Loucy (cell line): ENCODE data around the gene CCDC6.

ENCODE experiments used
- H2AFZ ChIP-seq: fragments of 200-600 bp; sonication (generic); 2 replicates; pipeline ENCODE4 v1.6.0; 2016; ENCODE audit warnings: antibody characterized with exemption, mild to moderate bottlenecking, low read length, moderate library complexity
- H3F3A ChIP-seq: fragments of 200-600 bp; 2 replicates; pipeline ENCODE4 v1.6.0; 2016; ENCODE audit warnings: antibody characterized with exemption, low read depth, mild to moderate bottlenecking
- H3K27me3 ChIP-seq: fragments of 200-600 bp; sonication (generic); 2 replicates; pipeline ENCODE4 v1.6.1; 2014; ENCODE audit warnings: low read length, mild to moderate bottlenecking; ENCODE audit not compliant: insufficient read depth, poor library complexity, severe bottlenecking
- H3K36me3 ChIP-seq: fragments of 200-600 bp; sonication (generic); 2 replicates; pipeline ENCODE4 v1.6.1; 2016; ENCODE audit warnings: low read length; ENCODE audit not compliant: insufficient read depth
- H3K4me1 ChIP-seq: fragments of 200-600 bp; sonication (generic); 2 replicates; pipeline ENCODE4 v1.5.1; 2014; ENCODE audit warnings: low read length, mild to moderate bottlenecking; ENCODE audit not compliant: insufficient read depth, poor library complexity, severe bottlenecking
- H3K4me2 ChIP-seq: fragments of 200-600 bp; sonication (generic); 2 replicates; pipeline ENCODE4 v1.6.0; 2014; ENCODE audit warnings: antibody characterized with exemption, low read length, low read depth, mild to moderate bottlenecking; ENCODE audit not compliant: poor library complexity, severe bottlenecking
- H3K4me3 ChIP-seq: fragments of 200-600 bp; sonication (generic); 2 replicates; pipeline ENCODE4 v1.5.1; 2014; ENCODE audit warnings: low read length, mild to moderate bottlenecking, mixed read lengths; ENCODE audit not compliant: poor library complexity, severe bottlenecking
- H3K79me2 ChIP-seq: fragments of 200-600 bp; sonication (generic); 2 replicates; pipeline ENCODE4 v1.6.1; 2014; ENCODE audit warnings: low read length; ENCODE audit not compliant: insufficient read depth
- H3K9ac ChIP-seq: fragments of 200-600 bp; sonication (generic); 2 replicates; pipeline ENCODE4 v1.6.0; 2014; ENCODE audit warnings: mild to moderate bottlenecking, low read depth, low read length, moderate library complexity; ENCODE audit not compliant: poor library complexity, severe bottlenecking
- H3K9me2 ChIP-seq: fragments of 200-600 bp; sonication (generic); replicated peaks from 2 replicates; pipeline ENCODE4 v1.6.1; 2016; ENCODE audit warnings: low read depth, low read length, mixed read lengths
- H3K9me3 ChIP-seq: fragments of 200-600 bp; sonication (generic); 2 replicates; pipeline ENCODE4 v1.6.1; 2014; ENCODE audit warnings: mild to moderate bottlenecking, antibody characterized with exemption, low read length, low read depth; ENCODE audit not compliant: insufficient read depth
- H4K20me1 ChIP-seq: fragments of 200-600 bp; sonication (generic); 2 replicates; pipeline ENCODE4 v1.6.0; 2014; ENCODE audit warnings: antibody characterized with exemption, low read length, mild to moderate bottlenecking; ENCODE audit not compliant: insufficient read depth, poor library complexity, severe bottlenecking
- CTCF ChIP-seq: fragments of 200-600 bp; sonication (generic); conservative IDR thresholded peaks from 2 replicates; pipeline ENCODE4 v1.5.1; 2014; ENCODE audit warnings: mild to moderate bottlenecking, antibody characterized with exemption, low read length
- EZH2phosphoT487 ChIP-seq: fragments of 200-600 bp; IDR thresholded peaks from 2 replicates; pipeline ENCODE4 v1.6.1; 2018; ENCODE audit warnings: antibody characterized with exemption, mild to moderate bottlenecking, moderate library complexity, borderline replicate concordance

The CCDC6 gene

DNA sequence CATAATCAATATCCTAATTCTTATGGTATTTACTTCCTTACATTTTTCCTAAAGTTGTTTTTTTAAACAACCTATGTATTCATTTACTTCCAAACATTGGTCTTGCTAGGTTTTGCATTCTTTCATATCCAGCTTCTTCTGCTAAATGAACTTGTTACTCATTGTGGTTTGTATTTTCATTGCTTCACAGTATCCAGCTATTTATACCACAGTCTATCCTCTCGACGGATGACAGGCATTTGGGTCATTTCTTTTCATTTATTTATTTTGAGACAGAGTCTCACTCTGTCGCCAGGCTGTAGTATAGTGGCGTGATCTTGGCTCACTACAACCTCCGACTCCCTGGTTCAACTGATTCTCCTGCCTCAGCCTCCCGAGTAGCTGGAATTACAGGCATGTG, 66.8 kb downstream of the CCDC6 start:
- 0 out of 2 replicates have a peak, but pooled peaks cover 3% of the 10 kb centered on the region for H3K79me2 ChIP-seq
- peaks cover 23% of the 10 kb centered on the region for H3K4me1 ChIP-seq

GRCh38 chr10:59838085-59838789, 68.1 kb downstream of the CCDC6 start:
- H3K9ac ChIP-seq: no peak overlapping the region

More for the DNA sequence above, 66.8 kb downstream of the CCDC6 start:
- Histone ChIP-seq H3K36me3 (peaks cover 10% of the 10 kb centered on the region), H3K9me2 (no peaks in the 10 kb centered on the region), H3K9ac (no peak overlapping the region), H3K9me3 (no peaks in the 10 kb centered on the region), H3K27me3 (no peaks in the 10 kb centered on the region), H3K4me3 (no peak overlapping the region), H2AFZ (no peak overlapping the region), H3F3A (no peaks in the 10 kb centered on the region), H3K4me2 (no peak overlapping the region), H4K20me1 (no peaks in the 10 kb centered on the region)
- TF ChIP-seq EZH2phosphoT487 (no peak), CTCF (no peak)

DNA sequence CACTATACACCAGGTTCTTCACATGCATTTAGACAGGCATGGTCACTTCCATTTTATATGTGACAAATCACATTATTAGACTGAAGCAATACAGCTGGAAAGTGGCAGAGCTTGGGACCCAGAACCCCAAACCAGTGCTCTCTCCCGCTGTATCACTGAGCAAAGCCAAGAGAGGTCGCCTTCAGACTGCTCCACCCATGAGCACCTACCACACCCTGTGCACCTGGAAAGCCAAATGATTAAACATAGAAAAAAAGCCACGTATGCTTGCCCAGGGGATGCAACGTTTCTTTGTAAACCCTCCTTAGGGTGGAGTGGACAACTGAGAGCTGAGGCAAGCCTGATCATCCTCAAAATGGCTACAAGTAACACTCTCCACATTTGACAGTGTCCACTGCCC, 72.5 kb downstream of the CCDC6 start:
- H3K4me3 ChIP-seq: no peak overlapping the region
- no peaks in the 10 kb centered on the region for H3K27me3 ChIP-seq
- H3K4me2 ChIP-seq: no peak overlapping the region
- no peaks in the 10 kb centered on the region for H3K9me2 ChIP-seq
- no peaks in the 10 kb centered on the region for H4K20me1 ChIP-seq
- H3K79me2 ChIP-seq: peaks cover 11% of the 10 kb centered on the region; the same call in 1 of the 2 replicates
- no peak overlapping the region for H3K9ac ChIP-seq
- H3K9me3 ChIP-seq: no peaks in the 10 kb centered on the region
- no peak for TF ChIP-seq EZH2phosphoT487
- no peak for TF ChIP-seq CTCF
- H3K4me1 ChIP-seq: peaks cover 52% of the 10 kb centered on the region
- peaks cover 24% of the 10 kb centered on the region; the same call in 1 of the 2 replicates for H3K36me3 ChIP-seq
- no peaks in the 10 kb centered on the region for H3F3A ChIP-seq
- H2AFZ ChIP-seq: no peak overlapping the region

More at GRCh38 chr10:59838085-59838789, 68.1 kb downstream of the CCDC6 start:
- Histone ChIP-seq H3F3A (no peaks in the 10 kb centered on the region), H3K27me3 (no peaks in the 10 kb centered on the region), H4K20me1 (no peaks in the 10 kb centered on the region), H3K9me3 (no peaks in the 10 kb centered on the region), H3K4me2 (no peak overlapping the region), H3K79me2 (peaks cover 11% of the 10 kb centered on the region; the same call in 1 of the 2 replicates), H3K9me2 (no peaks in the 10 kb centered on the region), H2AFZ (no peak overlapping the region), H3K4me3 (no peak overlapping the region), H3K36me3 (peaks cover 6% of the 10 kb centered on the region), H3K4me1 (peaks cover 24% of the 10 kb centered on the region)
- no peak for TF ChIP-seq EZH2phosphoT487
- no peak for TF ChIP-seq CTCF
